GM10847 (cell line): ENCODE data around the gene FGG.

Experiments used
- POLR2A ChIP-seq: IDR thresholded peaks from 2 replicates; pipeline ENCODE4 v1.6.1; 2011; ENCODE audit not compliant: insufficient read length; ENCODE audit errors: extremely low read depth

FGG gene

DNA sequence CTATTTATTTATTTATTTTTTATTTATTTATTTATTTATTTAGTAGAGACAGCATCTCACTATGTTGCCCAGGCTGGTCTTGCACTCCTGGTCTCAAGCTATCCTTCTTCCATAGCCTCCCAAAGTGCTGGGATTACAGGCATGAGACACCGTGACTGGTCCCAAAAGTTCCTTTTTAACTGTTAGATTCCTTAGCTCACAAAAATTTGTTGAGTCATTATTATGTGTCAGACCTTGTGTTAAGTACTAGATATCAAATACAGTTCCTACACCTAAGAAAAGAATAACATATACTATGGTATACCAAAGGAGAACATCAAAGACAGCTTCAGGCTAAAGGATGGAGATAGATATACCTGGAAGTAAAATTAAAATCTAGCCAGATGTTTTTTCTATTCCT is 33.5 kb downstream of the FGG start:
- TF ChIP-seq POLR2A: no peak

DNA sequence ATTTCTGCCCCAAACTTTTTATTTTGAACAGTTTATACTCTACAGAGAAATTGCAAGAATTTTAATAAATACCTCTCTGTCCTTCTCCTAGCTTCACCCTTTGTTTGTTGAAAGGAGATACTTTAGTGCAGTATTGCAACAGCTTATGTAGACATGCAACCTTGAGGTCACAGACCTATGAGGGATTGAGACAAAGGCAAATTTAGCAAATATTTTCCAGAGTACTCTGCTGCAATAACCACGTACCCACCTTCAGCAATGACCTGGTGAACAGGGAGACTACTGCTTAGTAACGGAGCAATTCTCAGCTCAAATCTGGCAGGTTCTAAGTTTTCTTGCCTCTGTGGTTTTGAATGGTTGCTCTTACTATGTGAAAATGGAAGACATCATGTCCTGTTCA is 35.1 kb downstream of the FGG start:
- TF ChIP-seq POLR2A: no peak

- TF ChIP-seq POLR2A: no peak
These were observed 38.1 kb downstream of the FGG start for GRCh38 chr4:154574311-154574710.

- no peak for TF ChIP-seq POLR2A
These were observed 39.1 kb downstream of the FGG start for GRCh38 chr4:154573190-154573870.

- no peak for TF ChIP-seq POLR2A
These were observed 42.9 kb downstream of the FGG start for GRCh38 chr4:154569584-154569983.

GRCh38 chr4:154569028-154569427 is 43.4 kb downstream of the FGG start:
- TF ChIP-seq POLR2A: no peak

DNA sequence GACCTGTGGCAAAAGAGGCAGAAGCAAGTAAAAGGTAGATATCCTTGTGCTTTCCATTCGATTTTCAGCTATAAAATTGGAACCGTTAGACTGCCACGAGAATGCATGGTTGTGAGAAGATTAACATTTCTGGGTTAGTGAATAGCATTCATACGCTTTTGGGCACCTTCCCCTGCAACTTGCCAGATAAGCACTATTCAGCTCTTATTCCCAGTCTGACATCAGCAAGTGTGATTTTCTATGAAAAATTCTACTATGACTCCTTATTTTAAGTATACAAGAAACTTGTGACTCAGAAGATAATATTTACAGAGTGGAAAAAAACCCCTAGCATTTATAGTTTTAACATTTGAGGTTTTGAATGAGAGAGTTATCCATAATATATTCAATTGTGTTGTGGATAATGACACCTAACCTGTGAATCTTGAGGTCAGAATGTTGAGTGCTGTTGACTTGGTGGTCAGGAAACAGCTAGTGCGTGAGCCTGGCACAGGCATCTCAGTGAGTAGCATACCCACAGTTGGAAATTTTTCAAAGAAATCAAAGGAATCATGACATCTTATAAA is 45.7 kb downstream of the FGG start:
- TF ChIP-seq POLR2A: no peak

GRCh38 chr4:154565704-154566103 is 46.8 kb downstream of the FGG start:
- TF ChIP-seq POLR2A: no peak

GRCh38 chr4:154564311-154564710 is 48.1 kb downstream of the FGG start:
- TF ChIP-seq POLR2A: no peak

GRCh38 chr4:154562697-154563254 is 49.7 kb downstream of the FGG start, which contains the start of gene FGB:
Gene FGB (plus strand): TSS chr4:154563011. CDS start chr4:154563019, 8 bp downstream.
- no peak for TF ChIP-seq POLR2A

GRCh38 chr4:154560824-154561231 is 51.6 kb downstream of the FGG start:
- no peak for TF ChIP-seq POLR2A

- no peak for TF ChIP-seq POLR2A
These were observed 52.0 kb downstream of the FGG start for GRCh38 chr4:154560419-154560801.

DNA sequence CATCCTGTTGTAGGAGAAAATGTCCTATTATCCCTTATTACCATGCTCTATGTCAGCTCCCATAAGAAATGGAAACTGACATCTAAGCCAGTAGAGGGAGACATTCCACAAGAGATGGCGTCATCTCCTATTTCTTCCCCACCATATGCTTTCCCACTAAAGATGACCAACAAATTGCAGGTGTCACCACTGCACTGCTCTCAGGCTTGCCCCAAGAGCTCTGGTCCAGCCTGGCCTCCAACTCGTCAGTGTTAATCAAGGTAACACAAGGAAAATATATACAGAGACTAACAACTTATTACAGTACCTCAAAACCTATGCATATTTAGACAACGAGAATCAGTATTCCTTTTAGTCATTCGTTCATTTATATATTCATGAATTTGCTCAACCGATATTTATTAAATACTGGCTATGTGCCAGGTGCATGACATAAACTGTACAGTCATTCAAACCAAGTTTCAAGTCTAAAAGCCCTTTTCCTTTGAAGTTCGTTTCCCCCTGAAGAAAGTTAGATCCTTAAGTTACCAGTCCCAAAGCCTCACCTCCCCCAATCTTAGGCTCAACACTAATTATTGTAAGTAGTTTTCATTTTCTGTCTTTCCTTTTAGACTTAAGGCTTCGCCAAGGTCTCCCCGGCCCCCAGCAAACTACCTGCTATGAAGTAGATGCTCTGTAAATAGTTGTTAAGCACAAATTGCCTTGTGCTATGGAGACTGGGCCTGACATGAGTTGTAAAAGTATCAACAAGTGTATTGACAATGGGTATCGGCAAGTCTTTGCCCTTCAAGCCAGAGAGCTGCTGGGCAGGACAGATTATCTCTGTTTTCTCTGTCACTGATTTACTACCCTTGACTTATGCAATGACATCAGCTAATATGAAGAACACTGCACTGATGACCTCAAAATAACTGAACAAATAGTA is 52.7 kb downstream of the FGG start:
- no peak for TF ChIP-seq POLR2A

DNA sequence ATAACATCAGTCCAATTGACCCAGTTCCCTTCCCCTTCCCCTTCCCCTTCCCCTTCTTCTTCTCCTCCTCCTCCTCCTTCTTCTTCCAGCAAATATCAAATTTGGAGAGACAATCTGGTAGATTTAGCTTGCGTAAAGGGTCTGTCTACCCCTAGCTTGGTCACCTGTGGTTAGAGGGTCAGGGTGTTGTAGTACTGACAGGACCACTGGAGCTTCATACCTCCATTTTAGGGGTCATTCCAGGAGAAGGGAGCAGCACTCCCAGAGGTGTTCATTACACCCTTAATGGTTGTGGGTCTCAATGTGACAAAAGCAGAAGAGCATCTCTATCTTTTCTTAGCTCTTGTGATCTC is 53.3 kb downstream of the FGG start:
- no peak for TF ChIP-seq POLR2A
